Memory B cell (primary cell): Measurements from ENCODE around the gene DMP1.

Source experiments
- ATAC-seq: fragments of 150-1000 bp; cut with Tn5 transposase; 2 replicates; pipeline ENCODE4 v1.10.0; 2021; ENCODE audit warnings: low read depth, mild to moderate bottlenecking, moderate library complexity
- DNase-seq, 2 donors: peaks; one replicate each; pipeline ENCODE4 v3.0.0; 2022; ENCODE audit warnings: low spot score in 2 of 2
- H3K27ac Mint-ChIP-seq: one replicate; pipeline ENCODE4 v1.8.0; 2022; ENCODE audit warnings: mild to moderate bottlenecking, moderate library complexity, mixed read lengths
- H3K27me3 Mint-ChIP-seq: one replicate; pipeline ENCODE4 v1.8.0; 2022; ENCODE audit warnings: mixed read lengths
- H3K36me3 Mint-ChIP-seq: one replicate; pipeline ENCODE4 v1.8.0; 2022; ENCODE audit warnings: mild to moderate bottlenecking, mixed read lengths
- H3K4me1 Mint-ChIP-seq: one replicate; pipeline ENCODE4 v1.8.0; 2022; ENCODE audit warnings: mixed read lengths
- H3K4me3 Mint-ChIP-seq: one replicate; pipeline ENCODE4 v1.8.0; 2022; ENCODE audit warnings: mild to moderate bottlenecking, moderate library complexity, mixed read lengths
- H3K9me3 Mint-ChIP-seq: one replicate; pipeline ENCODE4 v1.8.0; 2022; ENCODE audit warnings: mixed read lengths

DMP1 gene, protein sequence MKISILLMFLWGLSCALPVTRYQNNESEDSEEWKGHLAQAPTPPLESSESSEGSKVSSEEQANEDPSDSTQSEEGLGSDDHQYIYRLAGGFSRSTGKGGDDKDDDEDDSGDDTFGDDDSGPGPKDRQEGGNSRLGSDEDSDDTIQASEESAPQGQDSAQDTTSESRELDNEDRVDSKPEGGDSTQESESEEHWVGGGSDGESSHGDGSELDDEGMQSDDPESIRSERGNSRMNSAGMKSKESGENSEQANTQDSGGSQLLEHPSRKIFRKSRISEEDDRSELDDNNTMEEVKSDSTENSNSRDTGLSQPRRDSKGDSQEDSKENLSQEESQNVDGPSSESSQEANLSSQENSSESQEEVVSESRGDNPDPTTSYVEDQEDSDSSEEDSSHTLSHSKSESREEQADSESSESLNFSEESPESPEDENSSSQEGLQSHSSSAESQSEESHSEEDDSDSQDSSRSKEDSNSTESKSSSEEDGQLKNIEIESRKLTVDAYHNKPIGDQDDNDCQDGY

DNA sequence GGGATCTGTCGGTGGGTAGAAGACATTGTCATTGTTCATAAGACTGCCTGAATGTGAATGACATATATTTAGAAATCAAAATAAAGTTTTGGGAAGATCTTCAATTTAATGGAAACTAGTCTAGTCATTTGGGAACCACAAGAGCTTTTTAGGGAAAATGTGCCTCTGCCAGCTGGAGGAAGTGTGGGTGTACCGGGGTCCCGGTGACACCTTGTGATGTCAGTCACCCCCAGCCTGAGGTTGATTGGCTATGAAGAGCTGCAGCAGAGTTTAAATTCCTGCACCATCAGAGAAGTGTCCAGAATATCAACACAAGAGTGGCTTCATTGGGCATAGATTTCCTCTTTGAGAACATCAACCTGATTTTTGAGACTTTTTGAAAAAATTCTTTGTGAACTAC lies at the start of gene DMP1:
Gene DMP1 (plus strand): TSS at position 301 of the 400 bp plus-strand sequence. CDS start 6,213 bp downstream, outside the sequence.
- Mint-ChIP-seq H3K9me3 (no peaks in the 10 kb centered on the region), H3K4me3 (no peak within 1 kb of the TSS), H3K36me3 (no peaks in the 10 kb centered on the region), H3K27ac (no peak within 1 kb of the TSS), H3K4me1 (no peaks in the 10 kb centered on the region), H3K27me3 (peaks cover 7% of the 10 kb centered on the region)
- DNase-seq (no peak), ATAC-seq (no peak)

DNA sequence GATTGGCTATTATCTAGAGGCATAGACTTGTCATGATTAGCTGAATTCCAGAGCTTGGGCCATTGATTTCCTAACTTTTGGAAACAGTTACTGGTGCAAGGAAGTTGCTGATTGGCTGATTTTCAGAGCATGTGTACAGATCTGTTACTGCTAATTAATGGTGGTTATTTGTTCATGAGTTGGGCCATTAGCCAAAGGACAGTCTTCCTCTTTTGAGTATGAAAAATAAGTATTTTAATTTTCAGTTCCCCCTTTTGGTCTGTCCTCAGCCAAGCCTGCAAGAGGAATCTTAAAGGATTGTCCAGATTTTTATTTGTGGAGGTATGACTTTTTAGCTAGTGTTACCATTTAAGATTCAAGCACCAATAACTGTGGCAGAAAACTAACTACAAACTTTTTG lies 48.7 kb upstream of the DMP1 start:
- H3K27me3 Mint-ChIP-seq = peaks cover 1% of the 10 kb centered on the region
- H3K4me3 Mint-ChIP-seq = no peak overlapping the region
- no peaks in the 10 kb centered on the region for H3K36me3 Mint-ChIP-seq
- DNase-seq = no peak
- H3K27ac Mint-ChIP-seq = no peak overlapping the region
- ATAC-seq = no peak
- no peaks in the 10 kb centered on the region for H3K4me1 Mint-ChIP-seq
- H3K9me3 Mint-ChIP-seq = no peaks in the 10 kb centered on the region

DNA sequence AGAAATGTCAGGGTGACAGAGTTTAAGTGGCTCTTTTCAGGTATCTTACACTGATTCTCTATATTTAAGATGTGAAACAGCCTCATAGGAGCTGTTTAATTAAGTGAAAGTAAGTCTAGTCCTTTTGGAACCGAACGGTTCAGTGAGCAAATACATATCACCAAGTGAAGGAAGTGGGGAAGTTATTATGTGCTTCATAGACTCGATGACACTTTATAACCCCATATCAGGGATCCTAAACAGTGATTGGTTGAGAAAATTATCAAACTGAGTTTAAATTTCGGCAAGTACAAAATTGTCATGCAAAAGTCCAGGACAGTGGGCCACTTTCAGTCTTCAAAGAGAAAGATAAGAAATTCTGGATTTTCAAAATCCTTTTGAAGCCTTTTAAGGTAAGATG lies 41.9 kb upstream of the DMP1 start, which contains the start of gene DSPP:
Gene DSPP (plus strand): TSS at position 301 of the 400 bp plus-strand sequence. CDS start 2,380 bp downstream, outside the sequence.
- Mint-ChIP-seq H3K4me3 (no peak within 1 kb of the TSS), H3K4me1 (no peaks in the 10 kb centered on the region), H3K36me3 (no peaks in the 10 kb centered on the region), H3K27ac (no peak within 1 kb of the TSS), H3K9me3 (no peaks in the 10 kb centered on the region), H3K27me3 (no peaks in the 10 kb centered on the region)
- DNase-seq = no peak
- no peak for ATAC-seq

DNA sequence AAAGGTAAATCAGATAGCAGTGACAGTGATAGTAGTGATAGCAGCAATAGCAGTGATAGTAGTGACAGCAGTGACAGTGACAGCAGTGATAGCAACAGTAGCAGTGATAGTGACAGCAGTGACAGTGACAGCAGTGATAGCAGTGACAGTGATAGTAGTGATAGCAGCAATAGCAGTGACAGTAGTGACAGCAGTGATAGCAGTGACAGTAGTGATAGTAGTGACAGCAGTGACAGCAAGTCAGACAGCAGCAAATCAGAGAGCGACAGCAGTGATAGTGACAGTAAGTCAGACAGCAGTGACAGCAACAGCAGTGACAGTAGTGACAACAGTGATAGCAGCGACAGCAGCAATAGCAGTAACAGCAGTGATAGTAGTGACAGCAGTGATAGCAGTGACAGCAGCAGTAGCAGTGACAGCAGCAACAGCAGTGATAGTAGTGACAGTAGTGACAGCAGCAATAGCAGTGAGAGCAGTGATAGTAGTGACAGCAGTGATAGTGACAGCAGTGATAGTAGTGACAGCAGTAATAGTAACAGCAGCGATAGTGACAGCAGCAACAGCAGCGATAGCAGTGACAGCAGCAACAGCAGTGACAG lies 35.7 kb upstream of the DMP1 start:
- no peak overlapping the region for H3K27ac Mint-ChIP-seq
- H3K27me3 Mint-ChIP-seq = peaks cover 1% of the 10 kb centered on the region
- ATAC-seq (no peak), DNase-seq (no peak)
- H3K4me1 Mint-ChIP-seq = no peaks in the 10 kb centered on the region
- H3K4me3 Mint-ChIP-seq = no peak overlapping the region
- no peaks in the 10 kb centered on the region for H3K36me3 Mint-ChIP-seq
- no peaks in the 10 kb centered on the region for H3K9me3 Mint-ChIP-seq

DNA sequence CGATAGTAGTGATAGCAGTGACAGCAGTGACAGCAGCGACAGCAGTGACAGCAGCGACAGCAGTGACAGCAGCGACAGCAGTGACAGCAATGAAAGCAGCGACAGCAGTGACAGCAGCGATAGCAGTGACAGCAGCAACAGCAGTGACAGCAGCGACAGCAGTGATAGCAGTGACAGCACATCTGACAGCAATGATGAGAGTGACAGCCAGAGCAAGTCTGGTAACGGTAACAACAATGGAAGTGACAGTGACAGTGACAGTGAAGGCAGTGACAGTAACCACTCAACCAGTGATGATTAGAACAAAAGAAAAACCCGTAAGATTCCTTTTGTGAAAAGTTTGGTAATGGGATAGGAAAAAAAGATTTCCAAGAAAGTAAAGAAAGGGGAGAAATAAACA lies 33.8 kb upstream of the DMP1 start:
- Mint-ChIP-seq H3K4me3 (no peak overlapping the region), H3K27me3 (peaks cover 1% of the 10 kb centered on the region), H3K36me3 (no peaks in the 10 kb centered on the region), H3K4me1 (no peaks in the 10 kb centered on the region), H3K9me3 (no peaks in the 10 kb centered on the region), H3K27ac (no peak overlapping the region)
- DNase-seq (no peak), ATAC-seq (no peak)

DNA sequence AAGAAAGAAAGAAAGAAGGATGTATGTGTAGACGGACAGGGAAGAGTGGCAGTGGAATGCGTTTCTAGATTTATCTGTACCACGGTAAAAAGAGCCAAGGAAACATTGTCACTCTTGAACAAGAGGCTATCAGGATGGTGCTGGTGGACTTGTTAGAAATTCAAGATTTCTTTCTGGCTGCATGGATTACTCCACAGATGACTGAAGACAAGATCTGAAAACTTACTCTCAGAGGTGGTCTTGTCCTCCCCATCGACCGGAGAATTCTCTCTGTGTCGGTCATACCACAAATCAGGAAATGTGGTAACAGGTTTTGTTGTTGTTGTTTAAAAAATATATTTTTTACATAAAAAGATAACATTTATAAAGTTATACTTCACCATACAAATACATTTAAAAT lies 30.0 kb upstream of the DMP1 start:
- Mint-ChIP-seq H3K27ac (no peak overlapping the region), H3K9me3 (no peaks in the 10 kb centered on the region), H3K27me3 (peaks cover 4% of the 10 kb centered on the region), H3K4me3 (no peak overlapping the region), H3K36me3 (no peaks in the 10 kb centered on the region), H3K4me1 (no peaks in the 10 kb centered on the region)
- ATAC-seq = no peak
- no peak for DNase-seq

DNA sequence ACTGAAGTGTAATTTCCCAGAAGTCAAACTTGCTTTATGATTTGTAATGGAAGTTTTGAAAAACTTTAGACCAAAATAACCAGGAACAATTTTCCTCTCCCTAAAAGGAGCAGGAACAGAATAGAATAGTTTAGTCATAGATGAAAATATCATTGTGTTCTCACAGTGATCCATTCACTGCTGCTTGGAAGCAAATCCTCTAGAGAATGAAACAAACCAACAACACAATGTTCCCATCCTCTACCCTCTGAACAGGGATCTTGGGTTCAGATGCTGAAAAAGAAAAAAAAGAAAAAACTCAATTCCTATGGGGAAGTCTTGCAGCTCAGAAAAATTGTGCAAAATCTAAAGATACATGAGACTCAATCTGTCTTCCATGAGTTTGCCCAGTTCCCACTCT lies 29.6 kb upstream of the DMP1 start:
- H3K4me1 Mint-ChIP-seq = no peaks in the 10 kb centered on the region
- no peak overlapping the region for H3K27ac Mint-ChIP-seq
- peaks cover 4% of the 10 kb centered on the region for H3K27me3 Mint-ChIP-seq
- ATAC-seq (no peak), DNase-seq (no peak)
- no peak overlapping the region for H3K4me3 Mint-ChIP-seq
- no peaks in the 10 kb centered on the region for H3K36me3 Mint-ChIP-seq
- no peaks in the 10 kb centered on the region for H3K9me3 Mint-ChIP-seq

DNA sequence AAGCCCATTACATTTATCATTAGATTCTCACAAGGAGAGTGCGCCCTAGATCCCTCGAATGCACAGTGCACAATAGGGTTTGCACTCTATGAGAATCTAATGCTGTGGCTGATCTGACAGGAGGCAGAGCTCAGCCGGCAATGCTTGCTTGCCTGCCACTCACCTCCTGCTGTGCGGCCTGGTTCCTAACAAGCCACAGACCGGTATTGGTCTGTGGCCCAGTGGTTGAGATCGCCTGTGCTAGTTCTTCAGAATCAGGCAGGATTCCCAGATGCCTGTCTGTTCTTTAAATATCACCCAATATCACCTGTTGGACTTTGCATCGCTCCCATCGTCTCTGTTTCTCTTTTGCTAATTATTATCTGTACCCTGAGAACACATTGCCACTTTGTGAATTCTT lies 27.8 kb upstream of the DMP1 start:
- Mint-ChIP-seq H3K9me3 (no peaks in the 10 kb centered on the region), H3K27ac (no peak overlapping the region)

DNA sequence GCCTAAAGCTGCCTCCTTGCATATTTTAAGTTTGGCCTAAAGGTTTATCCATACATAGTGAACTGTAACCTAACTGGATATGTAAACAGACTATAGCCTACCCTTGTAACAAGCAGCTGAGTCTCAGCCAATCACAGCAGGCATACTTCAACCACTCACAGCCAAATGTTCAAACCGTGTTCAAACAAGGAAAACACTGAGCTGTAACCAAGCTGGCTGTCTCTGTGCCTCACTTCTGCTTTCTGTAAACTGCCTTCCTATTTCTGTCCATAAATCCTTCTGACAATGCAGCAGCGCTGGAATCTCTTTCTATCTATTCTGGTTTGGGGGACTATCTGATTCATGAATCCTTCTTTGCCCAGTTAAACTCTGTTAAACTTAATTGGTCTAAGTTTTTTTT lies 25.4 kb upstream of the DMP1 start:
- Mint-ChIP-seq H3K9me3 (peaks cover 1% of the 10 kb centered on the region), H3K4me3 (no peak overlapping the region), H3K27ac (no peak overlapping the region), H3K4me1 (no peaks in the 10 kb centered on the region), H3K27me3 (peaks cover 6% of the 10 kb centered on the region), H3K36me3 (no peaks in the 10 kb centered on the region)
- ATAC-seq (no peak), DNase-seq (no peak)

More for the DNA sequence above, 27.8 kb upstream of the DMP1 start:
- peaks cover 4% of the 10 kb centered on the region for H3K27me3 Mint-ChIP-seq
- DNase-seq (no peak), ATAC-seq (no peak)
- H3K4me1 Mint-ChIP-seq = no peaks in the 10 kb centered on the region
- H3K4me3 Mint-ChIP-seq = no peak overlapping the region
- H3K36me3 Mint-ChIP-seq = no peaks in the 10 kb centered on the region

DNA sequence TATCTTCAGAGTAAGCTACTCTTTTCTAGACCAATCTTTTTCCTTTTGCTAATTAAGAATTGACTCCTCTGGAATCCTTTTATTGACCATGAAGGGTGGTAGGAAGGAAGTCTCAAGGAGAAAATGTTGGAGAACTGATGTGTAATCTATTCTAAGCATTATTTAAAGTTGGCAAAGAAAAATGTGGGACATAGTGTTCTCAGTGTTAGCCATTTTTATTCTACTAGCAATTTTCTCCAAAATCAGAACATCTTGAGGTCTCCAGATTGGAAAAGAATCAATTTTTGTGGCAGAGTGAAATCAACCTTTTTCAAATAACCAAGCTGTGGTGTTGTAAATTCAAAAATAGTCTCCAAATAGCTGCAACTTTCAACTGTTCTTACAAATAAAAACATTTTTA lies 18.4 kb upstream of the DMP1 start:
- ATAC-seq (no peak), DNase-seq (no peak)
- Mint-ChIP-seq H3K9me3 (peaks cover 5% of the 10 kb centered on the region), H3K4me3 (no peak overlapping the region), H3K4me1 (no peaks in the 10 kb centered on the region), H3K36me3 (no peaks in the 10 kb centered on the region), H3K27me3 (peaks cover 6% of the 10 kb centered on the region), H3K27ac (no peak overlapping the region)

DNA sequence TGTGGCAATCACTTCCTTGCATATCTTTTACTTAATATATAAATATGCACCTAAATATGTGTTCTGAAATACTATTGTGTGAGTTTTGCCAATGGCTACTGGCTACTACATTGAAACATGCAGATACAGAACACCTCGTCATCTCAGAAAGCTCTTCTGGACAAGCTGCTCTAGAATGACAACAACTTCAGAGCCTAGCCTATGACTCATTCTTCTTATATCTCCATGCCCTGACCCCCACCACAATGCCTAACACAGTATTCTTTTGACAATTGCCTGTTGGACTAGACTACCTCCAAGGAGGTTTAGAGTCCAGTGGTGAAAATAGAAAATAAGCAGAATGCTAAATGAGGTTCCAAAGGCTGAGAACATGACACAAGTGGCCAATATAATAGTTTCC lies 17.6 kb upstream of the DMP1 start:
- Mint-ChIP-seq H3K4me1 (no peaks in the 10 kb centered on the region), H3K9me3 (peaks cover 6% of the 10 kb centered on the region), H3K27me3 (peaks cover 8% of the 10 kb centered on the region), H3K27ac (no peak overlapping the region), H3K36me3 (no peaks in the 10 kb centered on the region), H3K4me3 (no peak overlapping the region)
- ATAC-seq (no peak), DNase-seq (no peak)

DNA sequence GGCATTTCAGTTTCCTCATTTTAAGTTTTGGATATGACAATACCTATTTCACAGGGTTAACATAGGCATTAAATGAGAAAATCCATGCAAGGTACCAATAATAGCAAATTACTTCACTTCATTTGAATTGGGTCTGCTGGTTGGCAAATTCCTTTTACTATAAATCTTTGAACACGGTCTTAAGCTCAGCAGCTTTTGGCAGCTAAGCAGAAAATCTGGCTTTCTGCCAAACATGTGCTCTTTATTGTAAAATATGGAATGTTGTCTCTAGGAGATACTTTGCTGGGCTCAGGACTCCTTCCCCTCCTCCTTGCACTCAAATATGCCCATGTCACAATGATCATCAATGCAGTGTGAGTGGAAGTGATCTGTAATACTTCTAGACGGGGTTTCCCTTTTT lies 16.8 kb upstream of the DMP1 start:
- H3K9me3 Mint-ChIP-seq = peaks cover 6% of the 10 kb centered on the region
- no peak for ATAC-seq

DNA sequence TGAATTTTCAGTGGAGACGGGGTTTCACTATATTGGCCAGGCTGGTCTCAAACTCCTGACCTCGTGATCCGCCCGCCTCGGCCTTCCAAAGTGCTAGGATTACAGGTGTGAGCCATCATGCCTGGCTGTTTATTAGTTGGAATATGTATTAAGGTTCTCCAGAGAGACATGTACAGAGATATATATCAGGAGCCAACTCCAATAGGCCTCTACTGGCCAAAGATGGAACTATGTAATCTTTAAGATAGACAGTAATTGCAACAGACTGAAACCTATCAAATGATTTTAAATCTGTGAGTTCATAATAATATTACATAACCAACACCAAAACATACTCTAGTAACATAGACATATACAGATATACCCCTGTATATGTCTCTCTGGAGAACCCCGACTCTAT lies 5.8 kb upstream of the DMP1 start:
- no peaks in the 10 kb centered on the region for H3K36me3 Mint-ChIP-seq

More for the DNA sequence above, 16.8 kb upstream of the DMP1 start:
- Mint-ChIP-seq H3K27ac (no peak overlapping the region), H3K27me3 (peaks cover 10% of the 10 kb centered on the region), H3K4me1 (no peaks in the 10 kb centered on the region), H3K36me3 (no peaks in the 10 kb centered on the region), H3K4me3 (no peak overlapping the region)
- no peak for DNase-seq

DNA sequence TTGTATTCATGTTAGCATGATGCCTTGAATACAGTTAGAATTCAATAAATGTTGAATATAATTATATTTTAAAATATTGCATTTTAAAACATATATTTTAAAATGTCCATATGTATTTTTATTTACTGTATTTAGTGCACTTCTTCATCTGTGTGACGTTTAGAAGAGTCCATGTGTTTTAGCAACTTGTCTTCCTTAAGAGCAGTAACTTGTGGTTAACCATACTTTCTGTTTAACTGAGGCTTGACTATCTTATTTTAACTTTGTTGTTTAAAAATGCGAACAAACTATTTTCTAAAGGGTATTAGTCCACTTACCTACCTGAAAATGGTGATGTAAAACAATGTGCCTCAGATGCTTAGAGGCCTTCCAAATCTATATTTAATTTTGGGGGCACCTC lies 858 bp downstream of the DMP1 start:
- peaks cover 7% of the 10 kb centered on the region for H3K27me3 Mint-ChIP-seq
- H3K9me3 Mint-ChIP-seq = no peaks in the 10 kb centered on the region
- no peak overlapping the region for H3K4me3 Mint-ChIP-seq
- ATAC-seq (no peak), DNase-seq (no peak)
- no peak overlapping the region for H3K27ac Mint-ChIP-seq
- no peaks in the 10 kb centered on the region for H3K4me1 Mint-ChIP-seq
- no peaks in the 10 kb centered on the region for H3K36me3 Mint-ChIP-seq

More for the DNA sequence above, 5.8 kb upstream of the DMP1 start:
- no peak for ATAC-seq
- Mint-ChIP-seq H3K9me3 (no peaks in the 10 kb centered on the region), H3K27me3 (peaks cover 2% of the 10 kb centered on the region), H3K27ac (no peak overlapping the region), H3K4me1 (no peaks in the 10 kb centered on the region), H3K4me3 (no peak overlapping the region)
- DNase-seq = no peak
